Esophagus squamous epithelium (tissue), 4 donors: ENCODE data around the gene MFAP4.

Experiments
- CTCF ChIP-seq, 6 experiments: fragments of 450-650 bp in 4 of 6; fragments of 200-600 bp in 2 of 6; sonication (generic) in 2 of 6; IDR thresholded peaks; one replicate each; pipeline ENCODE4 v1.5.1; 2016 to 2019; ENCODE audit warnings: antibody characterized with exemption in 6 of 6, mild to moderate bottlenecking in 4 of 6, moderate library complexity in 4 of 6
- POLR2A ChIP-seq, 4 donors: fragments of 450-650 bp; IDR thresholded peaks; one replicate each; pipeline ENCODE4 v1.6.1; 2017; ENCODE audit warnings: antibody characterized with exemption in 4 of 4, mild to moderate bottlenecking in 4 of 4, moderate library complexity in 3 of 4

- no peak for TF ChIP-seq CTCF (IDR thresholded peaks at IDR 0.05)
- peak in 3 of 4 donors; percentile 56 to 61 (median 60) for TF ChIP-seq POLR2A (IDR thresholded peaks at IDR 0.05)
Observed at GRCh38 chr17:19384723-19385391, 2.1 kb downstream of the MFAP4 start.
